ENCODE measurements around the gene GBP1. TPM values are rescaled to one million over a fixed set of nuclear protein-coding genes. Genes with fewer than 3 reads are reported as not detected.

GBP1 gene
- total RNA-seq, 4 donors from 2014 or later: 1.8 to 6.9 (median 5.0) TPM

- DNase-seq: no peak
- no peak for ATAC-seq
- in situ Hi-C loops (cut with MboI; ENCODE audit: low sequenced_read_pairs in 4 of 4) (no loop called here), intact Hi-C loops (cut with DNase I; ENCODE audit: low total_unique reads) (no loop called here)
- TF ChIP-seq CTCF (IDR thresholded peaks at IDR 0.05 in 4 of 5, conservative IDR thresholded peaks at IDR 0.05 in 1 of 5) (no peak), POLR2A (IDR thresholded peaks at IDR 0.05) (no peak)
- no peaks in the 10 kb centered on the region for H3K9me3 ChIP-seq
- no peaks in the 10 kb centered on the region for H3K4me1 ChIP-seq
- H3K27ac ChIP-seq: no peak overlapping the region
- no peaks in the 10 kb centered on the region for H3K27me3 ChIP-seq
- no peak overlapping the region for H3K4me3 ChIP-seq
- H3K36me3 ChIP-seq: no peaks in the 10 kb centered on the region
Observed at GRCh38 chr1:89043940-89044339, 21.1 kb downstream of the GBP1 start.

DNA sequence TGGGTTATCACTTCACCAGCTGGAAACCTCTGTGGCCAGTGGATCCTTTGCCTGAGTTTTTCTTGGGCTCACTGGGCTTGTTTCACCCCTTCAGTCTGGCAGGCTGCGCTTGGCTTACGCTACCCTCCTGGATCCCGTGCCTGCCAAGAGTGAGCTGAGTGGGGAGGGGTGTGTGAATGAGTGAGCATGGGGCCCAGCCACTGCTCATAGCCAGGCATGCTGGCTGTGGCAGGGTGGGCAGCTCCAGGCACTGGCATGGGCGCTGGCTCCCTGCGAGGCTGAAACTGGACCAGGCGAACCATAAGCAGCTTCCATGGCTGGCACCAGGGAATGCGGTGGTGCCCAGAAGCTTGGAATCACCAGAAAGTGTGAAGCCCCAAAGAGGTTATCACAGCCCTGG lies 22.5 kb downstream of the GBP1 start:
- Histone ChIP-seq H3K4me3 (no peak overlapping the region), H3K27ac (no peak overlapping the region), H3K4me1 (no peaks in the 10 kb centered on the region), H3K27me3 (no peaks in the 10 kb centered on the region), H3K9me3 (no peaks in the 10 kb centered on the region), H3K36me3 (no peaks in the 10 kb centered on the region)
- ATAC-seq (no peak), DNase-seq (no peak)
- intact Hi-C loops (cut with DNase I; ENCODE audit: low total_unique reads): no loop called here
- TF ChIP-seq CTCF (IDR thresholded peaks at IDR 0.05 in 4 of 5, conservative IDR thresholded peaks at IDR 0.05 in 1 of 5) (no peak), POLR2A (IDR thresholded peaks at IDR 0.05) (no peak)
- in situ Hi-C loops (cut with MboI; ENCODE audit: low sequenced_read_pairs in 4 of 4): no loop called here

GRCh38 chr1:89041721-89042120 lies 23.3 kb downstream of the GBP1 start:
- H3K27ac ChIP-seq: no peak overlapping the region
- no peaks in the 10 kb centered on the region for H3K4me1 ChIP-seq
- no peak for TF ChIP-seq POLR2A (IDR thresholded peaks at IDR 0.05)
- no peak for TF ChIP-seq CTCF (IDR thresholded peaks at IDR 0.05 in 4 of 5, conservative IDR thresholded peaks at IDR 0.05 in 1 of 5)
- H3K9me3 ChIP-seq: no peaks in the 10 kb centered on the region
- DNase-seq: no peak
- H3K27me3 ChIP-seq: no peaks in the 10 kb centered on the region
- H3K36me3 ChIP-seq: no peaks in the 10 kb centered on the region
- ATAC-seq: no peak
- no peak overlapping the region for H3K4me3 ChIP-seq
- in situ Hi-C loops (cut with MboI; ENCODE audit: low sequenced_read_pairs in 4 of 4) (no loop called here), intact Hi-C loops (cut with DNase I; ENCODE audit: low total_unique reads) (no loop called here)

- no peak for ATAC-seq
- H3K4me3 ChIP-seq: no peak overlapping the region
- no peaks in the 10 kb centered on the region for H3K9me3 ChIP-seq
- no peaks in the 10 kb centered on the region for H3K4me1 ChIP-seq
- H3K36me3 ChIP-seq: no peaks in the 10 kb centered on the region
- H3K27me3 ChIP-seq: no peaks in the 10 kb centered on the region
- no peak for DNase-seq
- H3K27ac ChIP-seq: no peak overlapping the region
- intact Hi-C loops (cut with DNase I; ENCODE audit: low total_unique reads) (no loop called here), in situ Hi-C loops (cut with MboI; ENCODE audit: low sequenced_read_pairs in 4 of 4) (no loop called here)
- TF ChIP-seq CTCF (IDR thresholded peaks at IDR 0.05 in 4 of 5, conservative IDR thresholded peaks at IDR 0.05 in 1 of 5): no peak
- TF ChIP-seq POLR2A (IDR thresholded peaks at IDR 0.05): no peak
Observed at GRCh38 chr1:89041119-89041641, 23.8 kb downstream of the GBP1 start.

DNA sequence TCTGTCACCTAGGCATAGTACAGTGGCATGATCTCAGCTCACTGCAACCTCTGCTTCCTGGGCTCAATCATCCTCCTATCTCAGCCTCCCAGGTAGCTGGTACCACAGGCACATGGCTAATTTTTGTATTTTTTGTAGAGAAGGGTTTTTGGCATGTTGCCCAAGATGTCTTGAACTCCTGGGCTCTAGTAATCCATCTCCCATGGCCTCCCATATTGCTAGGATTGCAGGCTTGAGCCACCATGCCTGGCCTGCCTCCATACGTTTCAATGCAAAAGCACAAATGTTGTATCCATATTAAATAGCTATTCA lies 24.7 kb downstream of the GBP1 start:
- intact Hi-C loops (cut with DNase I; ENCODE audit: low total_unique reads) (no loop called here), in situ Hi-C loops (cut with MboI; ENCODE audit: low sequenced_read_pairs in 4 of 4) (no loop called here)
- Histone ChIP-seq H3K27me3 (no peaks in the 10 kb centered on the region), H3K9me3 (no peaks in the 10 kb centered on the region), H3K36me3 (no peaks in the 10 kb centered on the region), H3K27ac (no peak overlapping the region), H3K4me1 (no peaks in the 10 kb centered on the region), H3K4me3 (no peak overlapping the region)
- DNase-seq: no peak
- no peak for ATAC-seq
- TF ChIP-seq CTCF (IDR thresholded peaks at IDR 0.05 in 4 of 5, conservative IDR thresholded peaks at IDR 0.05 in 1 of 5) (no peak), POLR2A (IDR thresholded peaks at IDR 0.05) (no peak)
